ENCODE measurements around the gene OR52D1. TPM values are rescaled to one million over a fixed set of nuclear protein-coding genes. Genes with fewer than 3 reads are reported as not detected.
A peak's percentile ranks its signal among the peaks of the same experiment; 100 is the strongest.

The OR52D1 gene
- total RNA-seq, 1 experiment from 2014 or later, result not detected

- H3K4me1 Mint-ChIP-seq, result peaks cover 0 to 7% of the 10 kb centered on the region in 2 experiments; a peak in 1 of 4 replicates
- Histone ChIP-seq H3K9ac (ENCODE audit: extremely low read depth, insufficient read length, low read length) (no peak within 1 kb of the TSS), H3K27ac (ENCODE audit: insufficient read length, low read depth, low read length) (no peak within 1 kb of the TSS), H3K18ac (ENCODE audit: insufficient read length, low read depth, low read length) (no peak within 1 kb of the TSS), H4K91ac (ENCODE audit: insufficient read length, low read depth, low read length) (no peak within 1 kb of the TSS), H2AFZ (ENCODE audit: low read length) (no peak within 1 kb of the TSS), H3K79me2 (ENCODE audit: insufficient read depth, low read length) (no peaks in the 10 kb centered on the region), H4K8ac (replicated peaks; ENCODE audit: insufficient read length, low read depth, low read length) (no peak within 1 kb of the TSS), H3K23me2 (ENCODE audit: insufficient read length, low read depth, low read length, poor library complexity, severe bottlenecking) (no peaks in the 10 kb centered on the region), H3K14ac (ENCODE audit: insufficient read depth, low read length) (no peak within 1 kb of the TSS), H3K4me1 (ENCODE audit: insufficient read depth, low read length) (no peaks in the 10 kb centered on the region), H3K23ac (ENCODE audit: insufficient read length, low read depth, low read length) (no peak within 1 kb of the TSS), H2BK15ac (ENCODE audit: low read depth, low read length) (no peak within 1 kb of the TSS), H3K79me1 (ENCODE audit: insufficient read depth, low read depth, low read length, poor library complexity, severe bottlenecking) (no peaks in the 10 kb centered on the region), H3K4ac (ENCODE audit: low read depth, low read length) (no peak within 1 kb of the TSS), H3K27me3 (ENCODE audit: insufficient read depth, low read length) (no peaks in the 10 kb centered on the region), H4K5ac (ENCODE audit: insufficient read length, low read depth, low read length) (no peak within 1 kb of the TSS), H3T11ph (ENCODE audit: low read length) (no peak within 1 kb of the TSS), H3K4me2 (ENCODE audit: insufficient read depth, insufficient read length, low read length) (no peak within 1 kb of the TSS), H2BK5ac (ENCODE audit: insufficient read length, low read length) (no peak within 1 kb of the TSS), H3K56ac (ENCODE audit: insufficient read length, low read depth, low read length) (no peak within 1 kb of the TSS), H2BK20ac (ENCODE audit: low read depth, low read length, poor library complexity, severe bottlenecking) (no peak within 1 kb of the TSS), H2BK12ac (ENCODE audit: insufficient read length, low read depth, low read length) (no peak within 1 kb of the TSS), H2BK120ac (ENCODE audit: low read depth, low read length, poor library complexity, severe bottlenecking) (no peak within 1 kb of the TSS), H3K9me3 (ENCODE audit: control insufficient read depth, low read depth, low read length) (no peaks in the 10 kb centered on the region), H4K20me1 (ENCODE audit: control insufficient read depth, insufficient read depth, insufficient read length) (no peaks in the 10 kb centered on the region), H2AK5ac (ENCODE audit: insufficient read length, low read length) (no peak within 1 kb of the TSS)
- no peak for DNase-seq
- WGBS (ENCODE audit: extremely low coverage, insufficient read length, low lambda C conversion rate), result no CpG with 5 or more reads among the region's 4 CpGs
- H3K4me3 Mint-ChIP-seq, result no peak within 1 kb of the TSS
- peak within 1 kb of the TSS in 2 of 3 experiments; percentile 40 to 50; a peak in 5 of 7 replicates for H3K27ac Mint-ChIP-seq
- TF ChIP-seq CTCF (conservative IDR thresholded peaks at IDR 0.05), result no peak
- no peaks in the 10 kb centered on the region for H3K36me3 Mint-ChIP-seq (ENCODE audit: insufficient read depth in 1 of 3, low read depth in 3 of 3)
- no peaks in the 10 kb centered on the region for H3K27me3 Mint-ChIP-seq (ENCODE audit: low read depth)
- H3K9me3 Mint-ChIP-seq, result no peaks in the 10 kb centered on the region
These were observed 21.3 kb downstream of the OR52D1 start, which contains the start of gene UBQLN3 for GRCh38 chr11:5509803-5510202. TSS of gene UBQLN3 (minus strand) at chr11:5509957. CDS start at chr11:5509558, 399 bp downstream.
